Thyroid gland (tissue), 4 donors: Measurements from ENCODE around the gene HNRNPL. TPM values are rescaled to one million over a fixed set of nuclear protein-coding genes. Genes with fewer than 3 reads are reported as not detected.

Experiments
- DNase-seq, 2 donors: peaks; one replicate each; pipeline ENCODE4 v3.0.0-alpha.2; 2019
- H3K27ac ChIP-seq, 3 donors: fragments of 200-600 bp; sonication (generic); 1 replicate in 2 of 3; 2 replicates in 1 of 3; pipeline ENCODE4 v1.5.1; 2016 to 2019; ENCODE audit warnings: mild to moderate bottlenecking in 1 of 3, moderate library complexity in 1 of 3
- H3K27me3 ChIP-seq: fragments of 200-600 bp; sonication (generic); one replicate; pipeline ENCODE4 v1.5.1; 2019
- H3K36me3 ChIP-seq, 2 donors: fragments of 200-600 bp; sonication (generic); one replicate each; pipeline ENCODE4 v1.5.1; 2016 to 2019
- H3K4me1 ChIP-seq, 2 donors: fragments of 200-600 bp; sonication (generic); one replicate each; pipeline ENCODE4 v1.5.1; 2017 to 2019
- H3K4me3 ChIP-seq, 3 donors: fragments of 200-600 bp; sonication (generic); replicated peaks in 1 of 3; 1 replicate in 2 of 3; 2 replicates in 1 of 3; pipeline ENCODE4 v1.5.1; 2016; ENCODE audit warnings: mild to moderate bottlenecking in 1 of 3
- H3K9me3 ChIP-seq: fragments of 200-600 bp; sonication (generic); one replicate; pipeline ENCODE4 v1.5.1; 2017
- POLR2A ChIP-seq, 2 donors: fragments of 450-650 bp; IDR thresholded peaks; one replicate each; pipeline ENCODE4 v1.6.1; 2017; ENCODE audit warnings: antibody characterized with exemption in 2 of 2, mild to moderate bottlenecking in 2 of 2, moderate library complexity in 1 of 2
- WGBS, 2 donors: methylation state at CpG; one replicate each; pipeline ENCODE4 v1.1.5; 2017; 5-methylcytosine and 5-hydroxymethylcytosine counted together
- intact Hi-C: fragments of 100-400 bp; cut with DNase I; formaldehyde crosslinking; loops from one replicate; pipeline ENCODE4 v1.15.1; 2023
- total RNA-seq, 4 donors: library from RNA; depleted of rRNA; stranded (reverse); fragments of >200 nt; gene quantifications; one replicate each; pipeline ENCODE4 v1.2.3, GENCODE V29; 2016
- TF ChIP-seq, protein P1 (sequence below), 6 experiments: fragments of 200-600 bp in 3 of 6; fragments of 450-650 bp in 3 of 6; sonication (generic) in 3 of 6; IDR thresholded peaks; one replicate each; pipeline ENCODE4 v1.5.1; 2016 to 2019; ENCODE audit warnings: antibody characterized with exemption in 6 of 6, mild to moderate bottlenecking in 2 of 6, inconsistent platforms in 1 of 6, moderate library complexity in 1 of 6

Gene HNRNPL
- total RNA-seq, 4 donors from 2014 or later, result 181 to 247 (median 232) TPM

DNA sequence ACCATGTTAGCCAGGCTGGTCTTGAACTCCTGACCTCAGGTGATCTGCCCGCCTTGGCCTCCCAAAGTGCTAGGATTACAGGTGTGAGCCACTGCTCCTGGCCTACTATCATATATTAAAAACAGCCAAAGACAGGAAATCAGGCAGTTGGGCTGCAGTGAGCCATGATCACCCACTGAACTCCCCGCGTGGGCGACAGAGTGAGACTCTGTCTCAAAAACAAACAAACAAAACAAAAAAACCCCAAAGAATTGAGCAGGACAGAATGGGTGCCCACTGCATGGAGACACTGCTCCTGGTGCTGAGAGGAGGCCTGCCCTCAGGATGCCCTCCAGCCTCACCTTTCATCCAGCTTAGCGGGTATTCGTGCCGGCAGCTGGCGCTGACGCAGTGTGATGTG is 33.5 kb upstream of the HNRNPL start:
- no peak for DNase-seq
- 92 to 99% methylated on average over 9 of the region's 9 CpGs for WGBS, 2 donors
- no peaks in the 10 kb centered on the region for H3K9me3 ChIP-seq
- TF ChIP-seq POLR2A (IDR thresholded peaks at IDR 0.05), result no peak
- TF ChIP-seq, protein P1, sequence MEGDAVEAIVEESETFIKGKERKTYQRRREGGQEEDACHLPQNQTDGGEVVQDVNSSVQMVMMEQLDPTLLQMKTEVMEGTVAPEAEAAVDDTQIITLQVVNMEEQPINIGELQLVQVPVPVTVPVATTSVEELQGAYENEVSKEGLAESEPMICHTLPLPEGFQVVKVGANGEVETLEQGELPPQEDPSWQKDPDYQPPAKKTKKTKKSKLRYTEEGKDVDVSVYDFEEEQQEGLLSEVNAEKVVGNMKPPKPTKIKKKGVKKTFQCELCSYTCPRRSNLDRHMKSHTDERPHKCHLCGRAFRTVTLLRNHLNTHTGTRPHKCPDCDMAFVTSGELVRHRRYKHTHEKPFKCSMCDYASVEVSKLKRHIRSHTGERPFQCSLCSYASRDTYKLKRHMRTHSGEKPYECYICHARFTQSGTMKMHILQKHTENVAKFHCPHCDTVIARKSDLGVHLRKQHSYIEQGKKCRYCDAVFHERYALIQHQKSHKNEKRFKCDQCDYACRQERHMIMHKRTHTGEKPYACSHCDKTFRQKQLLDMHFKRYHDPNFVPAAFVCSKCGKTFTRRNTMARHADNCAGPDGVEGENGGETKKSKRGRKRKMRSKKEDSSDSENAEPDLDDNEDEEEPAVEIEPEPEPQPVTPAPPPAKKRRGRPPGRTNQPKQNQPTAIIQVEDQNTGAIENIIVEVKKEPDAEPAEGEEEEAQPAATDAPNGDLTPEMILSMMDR (IDR thresholded peaks at IDR 0.05), result no peak
- H3K4me3 ChIP-seq, result no peak overlapping the region
- no peaks in the 10 kb centered on the region for H3K27me3 ChIP-seq
- peaks cover 0 to 11% of the 10 kb centered on the region in 2 donors for H3K4me1 ChIP-seq
- H3K27ac ChIP-seq, result no peak overlapping the region
- peaks cover 16 to 23% of the 10 kb centered on the region in 2 donors for H3K36me3 ChIP-seq
- intact Hi-C loops, result no loop called here

DNA sequence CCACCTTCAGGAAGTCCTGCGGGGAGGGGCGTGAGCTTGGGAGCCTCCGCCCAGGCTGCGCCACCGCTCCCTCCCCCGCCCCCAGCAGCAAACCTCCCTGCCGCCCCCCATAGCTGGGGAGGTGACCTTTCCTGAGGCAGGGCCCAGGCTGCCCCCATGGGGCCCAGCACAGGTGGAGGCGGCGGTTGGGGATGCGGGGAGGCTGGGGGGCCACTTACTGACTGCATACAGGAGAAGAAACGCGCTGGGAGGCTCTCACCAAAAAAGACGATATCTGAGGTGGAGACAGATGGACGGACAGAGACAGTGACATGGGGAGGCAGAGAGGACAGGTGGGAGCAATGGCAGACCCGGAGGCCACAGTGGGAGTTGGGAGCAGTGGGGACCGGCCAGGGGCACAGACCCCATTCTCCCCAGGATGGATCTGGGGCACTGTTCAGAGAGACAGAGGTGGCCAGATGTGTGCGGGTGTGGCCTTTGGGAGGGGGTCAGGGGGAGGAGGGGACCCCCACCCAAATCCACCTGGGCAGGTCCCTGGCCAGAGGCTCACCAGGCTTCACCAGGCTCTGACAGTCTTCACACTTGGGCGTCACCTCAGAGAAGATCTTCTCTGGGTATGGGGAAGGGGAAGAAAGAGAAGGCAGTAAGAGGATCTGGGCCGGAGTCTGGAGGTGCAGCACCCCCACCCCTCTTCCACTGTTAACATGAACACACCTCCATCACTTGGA is 31.3 kb upstream of the HNRNPL start:
- Histone ChIP-seq H3K4me1 (peaks cover 9 to 20% of the 10 kb centered on the region in 2 donors), H3K27me3 (no peaks in the 10 kb centered on the region), H3K4me3 (no peak overlapping the region), H3K36me3 (peaks cover 16 to 23% of the 10 kb centered on the region in 2 donors), H3K27ac (no peak overlapping the region), H3K9me3 (no peaks in the 10 kb centered on the region)
- WGBS, 2 donors, result 94% methylated on average over 12 to 19 of the region's 19 CpGs
- TF ChIP-seq, protein P1 (IDR thresholded peaks at IDR 0.05), result no peak
- no peak for TF ChIP-seq POLR2A (IDR thresholded peaks at IDR 0.05)
- no peak for DNase-seq
- intact Hi-C loops, result no loop called here

DNA sequence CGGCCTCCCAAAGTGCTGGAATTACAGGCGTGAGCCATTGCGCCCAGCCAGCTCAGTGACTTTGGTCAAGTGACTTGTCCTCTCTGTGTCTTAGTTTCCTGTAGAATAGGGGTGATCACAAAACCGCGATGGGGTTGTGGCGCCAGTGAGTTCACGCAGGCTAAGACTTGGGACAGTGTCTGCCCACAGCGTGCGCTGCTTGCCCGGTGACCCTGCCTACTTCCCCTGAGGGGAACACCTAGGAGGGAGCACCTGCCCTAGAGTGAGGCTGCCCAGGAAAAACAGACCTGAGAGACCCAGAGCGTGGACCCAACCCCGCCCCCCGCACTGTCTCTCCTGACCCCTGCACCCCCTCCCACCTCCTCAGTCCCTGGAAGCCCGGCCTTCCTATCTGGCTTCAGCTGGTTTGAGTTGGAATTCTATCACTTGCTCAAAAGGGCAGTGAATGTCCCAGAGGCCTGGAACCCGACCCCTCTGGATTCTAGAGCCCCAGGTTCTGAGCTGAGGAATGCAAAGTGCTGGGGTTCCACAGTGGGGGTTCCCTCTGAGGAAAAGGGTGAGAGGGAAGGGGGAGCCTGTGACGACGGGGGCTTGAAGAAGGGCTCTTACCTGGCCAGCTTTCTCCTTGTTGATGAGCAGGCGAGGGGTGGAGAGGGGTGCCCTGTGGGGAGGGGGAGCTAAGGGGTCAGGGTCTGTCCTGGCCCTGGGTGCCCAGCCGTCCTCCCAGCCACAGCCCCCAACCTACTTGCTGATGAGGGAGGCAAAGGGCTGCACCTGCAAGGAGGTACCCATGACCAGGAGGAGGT is 30.5 kb upstream of the HNRNPL start:
- Histone ChIP-seq H3K9me3 (no peaks in the 10 kb centered on the region), H3K27ac (no peak overlapping the region), H3K4me1 (peaks cover 9 to 18% of the 10 kb centered on the region in 2 donors), H3K27me3 (no peaks in the 10 kb centered on the region), H3K36me3 (peaks cover 16 to 23% of the 10 kb centered on the region in 2 donors), H3K4me3 (no peak overlapping the region)
- no peak for TF ChIP-seq POLR2A (IDR thresholded peaks at IDR 0.05)
- TF ChIP-seq, protein P1 (IDR thresholded peaks at IDR 0.05), result no peak
- 93 to 96% methylated on average over 13 to 18 of the region's 19 CpGs for WGBS, 2 donors
- DNase-seq, result no peak
- intact Hi-C loops, result no loop called here

DNA sequence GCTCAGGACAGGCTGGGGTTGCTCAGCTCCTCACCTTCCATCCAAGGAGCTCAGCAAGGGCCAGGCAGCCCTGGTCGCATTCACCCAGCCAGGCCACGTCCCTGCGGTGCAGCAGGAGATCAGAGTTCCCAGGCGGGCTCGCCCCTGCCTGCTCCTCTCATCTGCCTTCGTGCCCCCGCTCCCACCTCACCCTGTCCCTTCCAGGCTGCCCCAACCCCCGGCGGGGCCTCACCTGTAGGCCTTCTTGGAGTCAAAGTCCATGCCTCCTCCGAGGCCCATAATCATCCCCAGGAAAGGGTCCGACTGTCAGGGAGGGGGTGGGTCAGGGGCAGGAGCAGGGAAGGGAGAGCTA is 29.6 kb upstream of the HNRNPL start:
- no peak overlapping the region for H3K27ac ChIP-seq
- H3K36me3 ChIP-seq, result peaks cover 16 to 23% of the 10 kb centered on the region in 2 donors
- WGBS, 2 donors, result 90 to 98% methylated on average over 10 to 11 of the region's 11 CpGs

More for the DNA sequence above, 29.6 kb upstream of the HNRNPL start:
- H3K4me3 ChIP-seq, result no peak overlapping the region
- H3K27me3 ChIP-seq, result no peaks in the 10 kb centered on the region
- H3K4me1 ChIP-seq, result peaks cover 9 to 18% of the 10 kb centered on the region in 2 donors
- intact Hi-C loops, result no loop called here
- H3K9me3 ChIP-seq, result no peaks in the 10 kb centered on the region
- TF ChIP-seq, protein P1 (IDR thresholded peaks at IDR 0.05), result no peak
- TF ChIP-seq POLR2A (IDR thresholded peaks at IDR 0.05), result no peak
- DNase-seq, result no peak
